ENCODE data around the gene DAB2. TPM values are rescaled to one million over a fixed set of nuclear protein-coding genes. Genes with fewer than 3 reads are reported as not detected.

Gene DAB2
- total RNA-seq, 2 donors from 2014 or later: 12.3 to 23.8 TPM

- H3K36me3 Mint-ChIP-seq (ENCODE audit: low read depth): no peaks in the 10 kb centered on the region
- no peaks in the 10 kb centered on the region for H3K36me3 ChIP-seq (ENCODE audit: control insufficient read depth, insufficient read depth, low read length)
- H3K27ac Mint-ChIP-seq: no peak overlapping the region
- H3K4me1 ChIP-seq (ENCODE audit: control insufficient read depth, insufficient read depth, low read length): no peaks in the 10 kb centered on the region
- H3K9ac ChIP-seq (ENCODE audit: extremely low read depth, low read length, poor library complexity, severe bottlenecking): no peak overlapping the region
- no peak overlapping the region for H3K4me3 ChIP-seq (ENCODE audit: low read length)
- H3K9me3 ChIP-seq (ENCODE audit: control insufficient read depth, low read length): no peaks in the 10 kb centered on the region
- H3K4me1 Mint-ChIP-seq: no peaks in the 10 kb centered on the region
- WGBS, 2 experiments (ENCODE audit: insufficient coverage in 1 of 2, insufficient read length in 1 of 2): 100% methylated on average over 2 of the region's 3 CpGs; no CpG with 5 or more reads in 1 of the 2 experiments
- DNase-seq: no peak
- no peaks in the 10 kb centered on the region for H3K9me3 Mint-ChIP-seq
- no peak overlapping the region for H3K4me3 Mint-ChIP-seq
- H3K27ac ChIP-seq (ENCODE audit: low read depth, low read length): no peak overlapping the region
- no peaks in the 10 kb centered on the region for H3K27me3 ChIP-seq (ENCODE audit: control insufficient read depth, insufficient read depth, low read length, poor library complexity, severe bottlenecking)
- H3K27me3 Mint-ChIP-seq (ENCODE audit: insufficient read depth): no peaks in the 10 kb centered on the region
- TF ChIP-seq CTCF (conservative IDR thresholded peaks at IDR 0.05): no peak
These were observed 101.2 kb downstream of the DAB2 start for GRCh38 chr5:39323542-39323941.

Other genes starting within 250 kb of the DAB2 start
- not detected for gene FYB1, start 205.4 kb downstream of the DAB2 start, total RNA-seq
- gene C9, start 60.5 kb downstream of the DAB2 start, total RNA-seq: not detected